Testis (tissue), 2 donors: Measurements from ENCODE around the gene SKAP1.

Source experiments
- CTCF ChIP-seq, 3 experiments: fragments of 450-650 bp in 2 of 3; fragments of 200-600 bp in 1 of 3; sonication (generic) in 1 of 3; IDR thresholded peaks; one replicate each; pipeline ENCODE4 v1.5.1; 2016 to 2019; ENCODE audit warnings: antibody characterized with exemption in 3 of 3, mild to moderate bottlenecking in 2 of 3, moderate library complexity in 1 of 3
- POLR2A ChIP-seq: fragments of 450-650 bp; IDR thresholded peaks from one replicate; pipeline ENCODE4 v1.6.1; 2017; ENCODE audit warnings: antibody characterized with exemption, mild to moderate bottlenecking, moderate library complexity

GRCh38 chr17:48180842-48181629 lies 249.0 kb downstream of the SKAP1 start:
- TF ChIP-seq CTCF (IDR thresholded peaks at IDR 0.05) (no peak), POLR2A (no peak)
